Measurements from ENCODE around the gene MYH11. TPM values are rescaled to one million over a fixed set of nuclear protein-coding genes. Genes with fewer than 3 reads are reported as not detected.
"Not testable (repeated sequence)": the region's sequence is repeated elsewhere in the genome, so short reads cannot be mapped to it uniquely, and the experiment has no call there.

MYH11 gene
- total RNA-seq, 4 donors from 2014 or later, result 22.4 to 206 (median 26.8) TPM

DNA sequence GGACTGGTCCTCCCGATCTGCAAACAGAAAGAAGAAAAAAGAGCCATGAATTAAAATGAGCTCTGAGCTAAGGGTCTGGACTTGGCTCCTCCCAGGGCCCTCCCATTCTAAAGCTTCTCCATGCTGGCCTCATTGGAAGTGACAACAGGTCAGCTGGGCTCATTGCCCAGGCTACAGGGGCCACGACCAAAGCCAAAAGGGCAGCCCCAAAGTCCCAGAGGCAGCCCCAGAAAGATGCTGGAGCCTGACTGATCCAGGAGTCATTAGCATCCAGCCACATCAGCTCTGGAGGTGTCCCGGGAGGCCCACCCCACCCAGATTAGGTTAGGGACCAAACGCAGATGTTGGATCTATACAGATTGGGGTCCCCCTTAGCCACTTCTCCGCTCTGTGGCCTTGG, 58.2 kb downstream of the MYH11 start:
- TF ChIP-seq, protein P1, sequence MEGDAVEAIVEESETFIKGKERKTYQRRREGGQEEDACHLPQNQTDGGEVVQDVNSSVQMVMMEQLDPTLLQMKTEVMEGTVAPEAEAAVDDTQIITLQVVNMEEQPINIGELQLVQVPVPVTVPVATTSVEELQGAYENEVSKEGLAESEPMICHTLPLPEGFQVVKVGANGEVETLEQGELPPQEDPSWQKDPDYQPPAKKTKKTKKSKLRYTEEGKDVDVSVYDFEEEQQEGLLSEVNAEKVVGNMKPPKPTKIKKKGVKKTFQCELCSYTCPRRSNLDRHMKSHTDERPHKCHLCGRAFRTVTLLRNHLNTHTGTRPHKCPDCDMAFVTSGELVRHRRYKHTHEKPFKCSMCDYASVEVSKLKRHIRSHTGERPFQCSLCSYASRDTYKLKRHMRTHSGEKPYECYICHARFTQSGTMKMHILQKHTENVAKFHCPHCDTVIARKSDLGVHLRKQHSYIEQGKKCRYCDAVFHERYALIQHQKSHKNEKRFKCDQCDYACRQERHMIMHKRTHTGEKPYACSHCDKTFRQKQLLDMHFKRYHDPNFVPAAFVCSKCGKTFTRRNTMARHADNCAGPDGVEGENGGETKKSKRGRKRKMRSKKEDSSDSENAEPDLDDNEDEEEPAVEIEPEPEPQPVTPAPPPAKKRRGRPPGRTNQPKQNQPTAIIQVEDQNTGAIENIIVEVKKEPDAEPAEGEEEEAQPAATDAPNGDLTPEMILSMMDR (IDR thresholded peaks at IDR 0.05), result no peak
- DNase-seq (ENCODE audit: low spot score) (no peak), ATAC-seq (ENCODE audit: low FRiP score) (no peak)

DNA sequence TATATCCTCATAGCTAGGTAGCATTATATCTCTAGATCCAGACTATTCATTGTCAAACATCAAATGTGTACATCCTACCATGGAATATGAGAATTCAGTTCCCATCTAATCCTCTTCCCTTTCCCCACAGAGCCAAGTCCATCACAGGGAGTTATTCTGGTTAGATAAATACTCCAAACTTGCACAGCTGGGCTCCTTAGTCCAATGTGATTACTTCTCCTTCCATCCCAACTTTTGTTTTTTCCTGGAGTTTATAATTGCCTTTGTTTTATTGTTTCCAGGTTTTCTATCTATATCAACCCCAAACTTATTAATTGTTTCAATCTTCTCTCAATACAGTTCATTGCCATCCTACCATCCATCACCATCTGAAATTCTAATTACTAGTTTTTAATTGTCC, 59.9 kb downstream of the MYH11 start:
- TF ChIP-seq, protein P1 (IDR thresholded peaks at IDR 0.05), result no peak
- ATAC-seq (ENCODE audit: low FRiP score) (no peak), DNase-seq (ENCODE audit: low spot score) (no peak)

DNA sequence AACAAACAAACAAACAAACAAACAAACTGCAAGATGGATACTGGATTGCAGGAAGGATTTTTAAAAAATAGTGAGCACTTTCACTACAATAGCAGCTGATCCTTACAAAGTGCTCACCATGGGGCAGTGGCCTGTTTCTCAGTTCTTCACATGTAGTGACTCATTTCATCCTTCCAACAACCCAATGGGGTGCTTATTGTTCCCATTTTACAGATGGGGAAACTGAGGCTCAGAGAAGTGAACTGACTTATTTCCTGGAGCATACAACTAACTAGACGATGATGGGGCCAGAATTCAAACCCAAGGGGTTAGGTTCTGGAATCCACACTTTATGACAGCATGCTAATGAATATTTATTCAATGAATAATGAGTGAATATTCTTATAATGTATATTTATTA, 61.2 kb downstream of the MYH11 start:
- TF ChIP-seq, protein P1 (IDR thresholded peaks at IDR 0.05), result no peak
- ATAC-seq (ENCODE audit: low FRiP score) (no peak), DNase-seq (ENCODE audit: low spot score) (no peak)

DNA sequence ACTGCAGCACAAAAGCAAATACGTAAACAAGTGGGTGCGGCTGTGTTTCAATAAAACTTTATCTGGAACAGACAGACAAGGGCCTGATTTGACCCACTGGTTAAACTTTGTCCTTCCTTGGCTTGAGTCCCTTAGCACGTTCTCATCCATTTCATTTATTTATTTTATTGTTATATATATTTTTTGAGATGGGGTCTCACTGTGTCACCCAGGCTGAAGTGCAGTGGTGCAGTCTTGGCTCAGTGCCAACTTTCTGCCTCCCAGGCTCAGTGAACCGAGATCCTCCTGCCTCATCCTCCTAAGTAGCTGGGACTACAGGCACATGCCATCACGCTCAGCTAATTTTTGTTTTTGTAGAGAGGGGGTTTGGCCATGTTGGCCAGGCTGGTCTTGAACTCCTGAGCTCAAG, 64.3 kb downstream of the MYH11 start:
- TF ChIP-seq, protein P1 (IDR thresholded peaks at IDR 0.05), result no peak
- no peak for DNase-seq (ENCODE audit: low spot score)
- ATAC-seq (ENCODE audit: low FRiP score), result no peak

DNA sequence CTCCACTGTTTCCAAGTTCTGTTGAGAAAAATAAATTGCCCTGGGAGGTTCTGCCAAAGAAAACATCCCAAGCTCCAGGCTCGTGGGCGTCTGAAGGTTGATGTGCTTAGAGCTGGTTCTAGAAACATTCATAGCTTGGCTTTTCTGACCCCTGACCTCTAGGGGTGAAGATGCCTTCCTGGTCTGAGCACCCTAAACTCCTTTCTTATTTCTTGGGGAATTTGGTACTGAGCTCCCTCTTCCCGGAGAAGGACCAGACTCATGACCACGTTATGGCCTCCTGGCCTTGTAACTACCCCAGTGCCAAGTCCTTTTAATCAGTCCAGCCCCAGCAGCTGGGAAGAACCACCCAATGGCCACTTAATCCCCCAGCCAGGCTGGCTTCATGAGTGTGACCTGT, 66.4 kb downstream of the MYH11 start:
- DNase-seq (ENCODE audit: low spot score) (no peak), ATAC-seq (ENCODE audit: low FRiP score) (no peak)
- TF ChIP-seq, protein P1 (IDR thresholded peaks at IDR 0.05), result no peak

DNA sequence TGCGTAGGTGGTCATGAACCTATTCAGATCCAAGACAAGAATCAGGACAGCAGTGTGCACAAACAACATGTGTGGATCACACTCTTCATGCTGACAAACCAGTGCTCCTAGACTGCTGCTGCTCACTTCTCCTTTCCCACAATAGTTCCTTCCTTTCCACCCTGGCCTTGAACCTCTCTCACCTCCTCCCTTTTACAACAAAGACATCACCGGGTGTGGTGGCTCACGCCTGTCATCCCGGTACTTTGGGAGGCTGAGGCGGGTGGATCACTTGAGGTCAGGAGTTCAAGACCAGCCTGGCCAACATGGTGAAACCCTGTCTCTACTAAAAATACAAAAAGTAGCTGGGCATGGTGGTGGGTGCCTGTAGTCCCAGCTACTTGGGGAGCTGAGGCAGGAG, 67.0 kb downstream of the MYH11 start:
- not testable (repeated sequence) for ATAC-seq (ENCODE audit: low FRiP score); DNase-seq (ENCODE audit: low spot score)

DNA sequence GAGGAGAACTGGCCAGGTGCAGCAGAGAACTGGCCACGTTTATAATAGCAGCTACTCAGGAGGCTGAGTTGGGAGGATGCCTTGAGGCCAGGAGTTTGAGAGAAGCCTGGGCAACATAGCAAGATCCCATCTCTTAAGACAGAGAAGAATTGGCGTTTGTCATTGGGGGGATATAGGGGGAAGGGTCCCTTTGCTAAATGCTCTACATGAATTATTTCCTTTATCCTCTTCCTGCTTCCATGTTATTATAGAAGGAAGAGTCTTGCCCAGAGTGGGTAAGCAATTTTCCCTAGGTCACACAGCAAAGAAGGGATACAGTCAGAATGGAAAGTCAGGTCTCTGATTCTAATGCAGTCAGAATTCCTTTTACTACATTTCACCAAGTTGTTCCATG, 68.0 kb downstream of the MYH11 start:
- TF ChIP-seq, protein P1 (IDR thresholded peaks at IDR 0.05), result no peak
- ATAC-seq (ENCODE audit: low FRiP score) (no peak), DNase-seq (ENCODE audit: low spot score) (no peak)

DNA sequence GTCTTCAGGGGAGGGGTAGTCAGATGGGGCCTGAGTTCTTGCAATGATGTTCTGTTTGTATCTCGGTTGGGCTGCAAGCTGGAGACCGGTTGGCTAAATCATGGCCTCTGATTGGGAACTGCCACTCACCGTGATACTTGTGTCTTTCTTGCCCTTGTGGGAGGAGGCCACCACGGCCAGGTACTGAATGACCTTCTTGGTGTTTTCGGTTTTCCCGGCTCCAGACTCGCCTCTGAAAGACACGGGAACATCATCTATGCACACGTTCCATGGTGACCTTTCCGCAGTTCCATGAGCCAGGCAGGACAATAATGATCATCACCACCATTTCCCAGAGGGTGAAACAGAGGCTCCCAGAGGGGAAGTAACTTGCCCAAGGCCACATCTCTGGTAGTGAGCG, 70.3 kb downstream of the MYH11 start:
- DNase-seq (ENCODE audit: low spot score), result no peak
- TF ChIP-seq, protein P1 (IDR thresholded peaks at IDR 0.05), result no peak
- no peak for ATAC-seq (ENCODE audit: low FRiP score)

Measured in omental fat pad (tissue), 4 donors.